GM12891 (cell line): ENCODE results near the gene FILIP1L.
"Not testable (repeated sequence)": the region's sequence is repeated elsewhere in the genome, so short reads cannot be mapped to it uniquely, and the experiment has no call there.

Experiments
- DNase-seq: peaks from one replicate; pipeline ENCODE4 v3.0.0; 2011; ENCODE audit warnings: low spot score; ENCODE audit not compliant: insufficient read length
- FAIRE-seq: peaks from 2 replicates; lab custom pipeline; 2011; peaks lifted over from hg19 to GRCh38; lab: Jason Lieb, UNC
- PAX5 ChIP-seq: IDR thresholded peaks from 2 replicates; pipeline ENCODE4 v1.6.1; 2011; ENCODE audit warnings: low read length, moderate library complexity, mild to moderate bottlenecking; ENCODE audit not compliant: insufficient read depth, severe bottlenecking
- POLR2A ChIP-seq: IDR thresholded peaks from 2 replicates; pipeline ENCODE4 v1.6.1; 2011; ENCODE audit warnings: low read depth, low read length, control low read depth
- POLR2AphosphoS5 ChIP-seq: IDR thresholded peaks from 2 replicates; pipeline ENCODE4 v1.6.1; 2011; ENCODE audit warnings: low read depth, low read length, control low read depth
- POU2F2 ChIP-seq: IDR thresholded peaks from 2 replicates; pipeline ENCODE4 v1.6.1; 2011; ENCODE audit warnings: low read depth, mild to moderate bottlenecking, control low read depth, low read length, moderate library complexity
- SPI1 ChIP-seq: IDR thresholded peaks from 2 replicates; pipeline ENCODE4 v1.6.1; 2011; ENCODE audit warnings: low read depth, low read length, control low read depth
- TAF1 ChIP-seq: IDR thresholded peaks from 2 replicates; pipeline ENCODE4 v1.6.1; 2011; ENCODE audit warnings: low read depth, low read length, control low read depth

The FILIP1L gene

DNA sequence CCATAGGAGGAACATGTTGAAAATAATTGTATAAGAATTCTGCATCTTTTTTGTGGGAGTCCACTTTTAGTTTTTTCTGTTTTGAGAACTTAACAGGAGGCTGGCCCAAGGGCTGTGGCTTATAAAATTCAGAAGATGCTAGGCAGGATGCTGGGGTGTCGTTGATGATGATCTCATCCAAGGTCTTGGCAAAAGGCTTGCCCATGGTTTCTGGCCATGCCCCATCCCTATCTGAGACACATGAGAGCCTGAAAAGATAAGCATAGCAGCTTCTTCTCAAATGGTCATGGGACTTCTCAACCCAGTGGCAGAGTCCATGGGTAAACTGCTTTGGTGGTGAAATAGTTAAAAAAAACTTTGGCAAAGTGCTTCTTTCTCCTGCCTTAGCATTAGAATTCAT lies 261.4 kb downstream of the FILIP1L start:
- TF ChIP-seq SPI1 (no peak), POLR2A (no peak), POU2F2 (no peak), TAF1 (no peak), POLR2AphosphoS5 (no peak), PAX5 (no peak)
- FAIRE-seq: no peak
- DNase-seq: no peak

DNA sequence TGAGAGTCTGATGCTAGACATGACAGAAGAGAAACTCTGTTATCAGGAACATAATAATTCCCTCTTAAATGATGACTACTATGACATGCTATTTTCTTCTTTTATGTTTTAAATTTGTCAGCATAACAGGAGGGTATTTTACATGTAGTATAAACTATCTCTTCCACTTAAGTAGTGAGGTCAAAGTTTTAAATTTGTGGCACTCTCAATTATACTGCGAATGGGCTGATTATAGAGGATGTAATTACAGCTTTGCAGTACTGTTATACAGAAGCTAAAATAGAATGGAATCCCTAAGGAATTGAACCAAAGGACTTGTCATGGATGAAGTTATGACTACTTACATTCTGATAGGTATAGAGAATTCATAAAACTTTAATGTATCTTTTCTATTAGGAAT lies 262.3 kb downstream of the FILIP1L start:
- no peak for FAIRE-seq

DNA sequence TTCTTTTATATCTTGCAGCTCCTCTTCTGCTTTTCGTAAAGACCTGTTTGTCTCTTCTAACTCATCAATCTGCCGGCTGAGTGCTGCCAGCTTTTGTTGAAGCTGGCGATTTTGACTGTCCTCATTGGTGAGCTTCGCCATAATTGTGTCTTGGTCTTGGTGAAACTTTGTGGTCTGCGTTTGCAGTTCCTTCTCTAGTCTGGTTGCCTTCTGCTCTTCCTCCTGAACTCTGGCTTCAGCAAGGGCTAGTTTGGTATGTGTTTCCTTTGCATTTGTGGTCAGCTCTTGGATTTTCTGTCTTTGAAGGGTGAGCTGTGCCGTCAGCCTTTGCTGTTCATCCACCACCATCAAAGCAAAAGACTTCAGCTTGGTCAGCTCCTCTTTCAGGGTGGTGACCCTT lies 263.7 kb downstream of the FILIP1L start:
- FAIRE-seq: no peak
- TF ChIP-seq TAF1: no peak

More for the DNA sequence above, 262.3 kb downstream of the FILIP1L start:
- TF ChIP-seq POU2F2 (no peak), TAF1 (no peak), POLR2AphosphoS5 (no peak), PAX5 (no peak), SPI1 (no peak), POLR2A (no peak)
- no peak for DNase-seq

DNA sequence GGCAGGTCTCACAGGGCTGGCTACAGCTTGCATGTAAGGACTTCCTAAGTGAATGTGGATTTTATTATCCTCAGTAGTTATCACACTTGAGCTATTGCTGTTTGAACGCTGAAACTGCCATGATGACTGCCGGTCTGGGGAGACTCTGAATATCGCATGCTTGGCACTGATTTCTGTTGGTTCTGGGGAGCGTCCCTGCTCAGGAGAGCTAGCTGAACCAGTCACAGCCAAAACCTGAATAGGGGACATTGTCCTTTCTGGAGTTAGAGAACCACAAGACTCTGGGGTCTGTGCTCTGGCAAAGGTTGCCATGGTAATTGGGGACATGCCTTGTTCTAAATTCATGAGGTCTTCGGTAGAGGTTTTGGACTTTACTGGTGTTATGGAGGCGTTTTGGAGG lies 265.9 kb downstream of the FILIP1L start:
- no peak for DNase-seq
- TF ChIP-seq POLR2A: no peak
- no peak for TF ChIP-seq POLR2AphosphoS5
- TF ChIP-seq SPI1: no peak
- TF ChIP-seq PAX5: no peak
- no peak for FAIRE-seq

More for the DNA sequence above, 263.7 kb downstream of the FILIP1L start:
- no peak for DNase-seq

DNA sequence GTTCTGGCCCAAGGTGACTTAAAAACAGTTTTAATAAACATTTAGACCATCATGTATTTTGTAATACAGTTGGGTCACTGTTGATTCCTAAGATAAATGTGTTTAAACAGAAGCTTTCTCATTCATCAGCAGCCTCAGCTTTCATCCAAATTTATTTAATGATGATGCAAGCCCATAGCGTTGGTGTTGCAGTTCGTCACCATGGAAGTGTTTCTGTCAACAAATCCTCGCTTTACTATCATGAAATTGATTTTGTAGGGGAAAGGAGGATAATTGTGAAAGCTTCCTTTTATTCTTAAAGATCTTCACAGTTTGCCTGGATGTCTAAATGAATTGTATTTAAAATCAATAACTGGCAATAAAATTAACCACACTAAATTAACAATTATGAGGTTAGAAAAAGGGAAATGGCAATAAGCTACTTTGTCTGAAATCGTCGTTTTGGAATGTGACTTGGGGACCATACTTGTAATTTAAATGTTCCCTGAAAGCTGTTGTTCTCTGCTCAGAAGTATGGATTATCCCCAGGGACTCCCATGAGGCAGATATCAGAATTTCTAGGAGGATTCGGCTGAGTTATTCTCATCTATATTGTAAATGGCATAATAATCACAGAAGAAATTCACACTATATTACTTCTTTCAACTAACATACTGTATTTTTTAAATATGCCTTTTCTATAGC lies 267.7 kb downstream of the FILIP1L start:
- FAIRE-seq: no peak
- DNase-seq: no peak
- TF ChIP-seq POU2F2 (no peak), PAX5 (no peak), TAF1 (no peak), POLR2A (no peak), POLR2AphosphoS5 (no peak), SPI1 (no peak)

DNA sequence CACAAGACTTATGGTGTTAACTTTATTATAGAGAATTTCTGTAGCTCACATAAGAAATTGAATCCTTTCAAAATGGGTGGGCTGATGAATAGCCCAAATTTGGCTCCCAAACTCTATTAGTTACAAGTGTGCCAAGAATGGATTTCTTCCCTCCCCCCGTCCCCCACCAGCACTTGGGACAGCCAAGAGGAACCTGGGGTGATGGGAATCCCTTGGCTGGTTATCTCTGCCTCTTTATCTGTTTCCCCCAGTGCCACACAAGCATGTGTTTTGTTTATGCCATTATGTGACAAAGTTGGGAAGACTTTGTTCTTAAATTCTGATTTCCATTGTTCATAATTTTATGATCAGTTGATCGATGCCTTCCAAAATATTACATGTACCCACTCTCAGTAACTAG lies 268.3 kb downstream of the FILIP1L start:
- FAIRE-seq (no peak), DNase-seq (no peak)
- TF ChIP-seq SPI1 (no peak), TAF1 (no peak), POU2F2 (no peak), POLR2A (no peak), PAX5 (no peak), POLR2AphosphoS5 (no peak)

DNA sequence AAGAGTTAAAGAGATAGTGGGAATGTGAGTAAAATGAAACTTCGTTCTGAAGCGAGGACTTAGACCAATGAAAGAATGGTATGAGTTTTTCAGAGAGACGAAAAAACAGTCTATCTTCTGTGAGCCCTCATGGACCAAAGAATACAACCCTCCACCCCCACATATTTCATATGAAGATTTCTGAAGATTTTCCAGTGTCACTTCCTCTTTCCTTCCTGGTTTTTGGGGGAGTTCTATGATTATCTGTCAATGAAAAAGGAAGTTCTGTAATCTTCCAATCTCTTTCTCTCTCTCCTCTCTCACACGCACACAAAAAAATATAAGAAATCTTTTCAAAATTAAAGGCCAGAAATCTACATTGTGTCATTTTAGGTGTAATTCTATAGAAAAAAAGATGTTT lies 269.0 kb downstream of the FILIP1L start:
- DNase-seq (no peak), FAIRE-seq (no peak)
- TF ChIP-seq PAX5 (no peak), SPI1 (peak; percentile 80)

DNA sequence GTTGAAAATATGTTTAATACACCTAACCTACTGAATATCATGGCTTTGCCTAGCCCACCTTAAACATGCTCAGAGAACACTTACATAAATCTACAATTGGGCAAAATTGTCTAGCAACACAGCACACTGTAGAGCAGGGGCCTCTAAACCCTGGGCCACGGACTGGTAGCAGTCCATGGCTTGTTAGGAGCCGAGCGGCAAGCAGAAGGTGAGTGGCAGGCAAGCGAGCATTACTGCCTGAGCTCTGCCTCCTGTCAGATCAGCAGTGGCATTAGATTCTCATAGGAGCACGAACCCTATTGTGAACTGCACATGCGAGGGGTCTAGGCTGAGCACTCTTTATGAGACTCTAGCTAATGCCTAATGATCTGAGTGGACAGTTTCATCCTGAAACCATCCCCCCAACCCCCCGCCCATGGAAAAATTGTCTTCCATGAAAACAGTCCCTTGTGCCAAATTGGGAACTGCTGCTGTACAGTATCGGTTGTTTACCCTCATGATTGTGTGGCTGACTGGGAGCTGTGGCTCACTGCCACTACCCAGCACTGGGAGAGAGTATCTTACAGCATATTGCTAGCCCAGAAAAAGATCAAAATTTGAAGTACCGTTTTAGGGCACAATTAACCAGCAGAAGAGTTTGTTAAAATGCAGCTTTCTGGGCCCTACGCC lies 270.6 kb downstream of the FILIP1L start:
- FAIRE-seq (peak; percentile 23), DNase-seq (no peak)
- TF ChIP-seq TAF1 (no peak), SPI1 (no peak), POLR2AphosphoS5 (no peak), POU2F2 (no peak), POLR2A (no peak), PAX5 (no peak)

DNA sequence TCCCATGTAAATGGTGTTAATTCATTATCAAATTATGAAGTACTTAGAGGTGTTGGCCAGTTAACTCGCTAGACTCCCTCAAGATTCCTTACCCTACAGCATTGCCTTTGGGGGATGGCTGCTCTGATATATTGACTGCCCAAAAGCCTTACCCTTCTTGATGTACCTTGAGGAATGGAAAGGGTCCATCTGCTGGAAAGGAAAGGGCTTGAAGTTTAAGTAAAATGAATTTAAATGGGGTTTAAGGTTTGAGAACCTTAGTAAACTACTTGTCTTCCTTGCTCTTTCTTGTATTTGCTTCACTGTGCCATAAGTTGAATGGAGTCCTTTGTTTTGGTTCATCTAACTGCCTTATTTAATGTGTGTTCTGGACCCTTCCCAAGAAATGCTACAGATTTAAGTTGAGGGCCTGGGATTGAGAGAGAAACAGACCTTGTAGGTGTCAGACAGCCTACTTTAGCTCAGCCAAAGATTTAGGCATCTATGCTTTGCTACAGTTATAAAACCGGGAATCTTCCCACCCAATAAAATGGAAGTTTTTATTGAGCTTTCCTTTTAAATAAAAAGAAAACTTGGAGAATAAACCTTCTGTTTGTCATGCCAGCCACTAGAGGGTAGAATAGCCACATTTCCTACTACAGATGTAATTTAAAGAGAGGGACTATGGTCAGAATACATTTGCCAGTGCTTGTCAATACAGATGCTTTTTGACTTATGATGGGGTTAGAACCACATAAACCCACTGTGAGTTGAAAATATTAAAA lies 271.3 kb downstream of the FILIP1L start:
- no peak for DNase-seq

DNA sequence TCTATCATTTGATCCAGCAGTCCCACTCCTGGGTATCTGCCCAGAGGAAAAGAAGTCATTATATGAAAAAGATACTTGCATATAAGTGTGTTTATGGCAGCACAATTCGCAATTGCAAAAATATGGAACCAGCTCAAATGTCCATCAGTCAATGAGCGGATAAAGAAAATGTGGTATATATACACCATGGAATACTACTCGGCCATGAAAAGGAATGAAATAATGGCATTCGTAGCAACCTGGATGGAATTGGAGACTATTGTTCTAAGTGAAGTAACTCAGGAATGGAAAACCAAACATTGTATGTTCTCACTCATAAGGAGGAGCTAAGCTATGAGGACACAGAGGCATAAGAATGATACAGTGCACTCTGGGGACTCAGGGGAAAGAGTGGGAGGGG lies 272.4 kb downstream of the FILIP1L start:
- FAIRE-seq, DNase-seq: not testable (repeated sequence)

More for the DNA sequence above, 271.3 kb downstream of the FILIP1L start:
- TF ChIP-seq POU2F2 (no peak), PAX5 (no peak), SPI1 (no peak), POLR2A (no peak), TAF1 (no peak), POLR2AphosphoS5 (no peak)
- FAIRE-seq: peak; percentile 28
